ENCODE measurements around the gene SPSB1. TPM values are rescaled to one million over a fixed set of nuclear protein-coding genes. Genes with fewer than 3 reads are reported as not detected.

SPSB1 gene
- total and polyA plus RNA-seq, 9 donors = 4.4 to 11.2 (median 9.1) TPM

GRCh38 chr1:9385801-9386573, 93.3 kb downstream of the SPSB1 start:
- Histone ChIP-seq H3K4me3 (ENCODE audit: low read length) (no peak overlapping the region), H3K27ac (ENCODE audit: low read length) (no peak overlapping the region), H3K4me1 (ENCODE audit: control insufficient read depth, insufficient read depth, low read length) (peaks cover 20% of the 10 kb centered on the region), H3K36me3 (ENCODE audit: control insufficient read depth, insufficient read depth, low read length) (no peaks in the 10 kb centered on the region), H3K9me3 (replicated peaks; ENCODE audit: control insufficient read depth, low read depth, low read length) (no peaks in the 10 kb centered on the region), H3K27me3 (ENCODE audit: control insufficient read depth, insufficient read depth, low read length) (peaks cover 25% of the 10 kb centered on the region)
- WGBS (ENCODE audit: insufficient coverage) = 81% methylated on average over 15 of the region's 20 CpGs
- no peak for DNase-seq

GRCh38 chr1:9388335-9389180, 95.9 kb downstream of the SPSB1 start:
- H3K36me3 ChIP-seq (ENCODE audit: control insufficient read depth, insufficient read depth, low read length) = no peaks in the 10 kb centered on the region
- 66% methylated on average over 8 of the region's 18 CpGs for WGBS (ENCODE audit: insufficient coverage)
- DNase-seq = no peak
- no peaks in the 10 kb centered on the region for H3K9me3 ChIP-seq (replicated peaks; ENCODE audit: control insufficient read depth, low read depth, low read length)
- H3K27me3 ChIP-seq (ENCODE audit: control insufficient read depth, insufficient read depth, low read length) = peaks cover 18% of the 10 kb centered on the region
- no peak overlapping the region for H3K27ac ChIP-seq (ENCODE audit: low read length)
- H3K4me3 ChIP-seq (ENCODE audit: low read length) = no peak overlapping the region
- peaks cover 16% of the 10 kb centered on the region for H3K4me1 ChIP-seq (ENCODE audit: control insufficient read depth, insufficient read depth, low read length)

GRCh38 chr1:9389968-9390367, 97.3 kb downstream of the SPSB1 start:
- H3K4me1 ChIP-seq (ENCODE audit: control insufficient read depth, insufficient read depth, low read length) = peaks cover 4% of the 10 kb centered on the region
- H3K4me3 ChIP-seq (ENCODE audit: low read length) = no peak overlapping the region
- no CpG with 5 or more reads among the region's 7 CpGs for WGBS (ENCODE audit: insufficient coverage)
- no peaks in the 10 kb centered on the region for H3K36me3 ChIP-seq (ENCODE audit: control insufficient read depth, insufficient read depth, low read length)
- no peak overlapping the region for H3K27ac ChIP-seq (ENCODE audit: low read length)
- peaks cover 22% of the 10 kb centered on the region for H3K27me3 ChIP-seq (ENCODE audit: control insufficient read depth, insufficient read depth, low read length)
- peaks cover 3% of the 10 kb centered on the region for H3K9me3 ChIP-seq (replicated peaks; ENCODE audit: control insufficient read depth, low read depth, low read length)
- no peak for DNase-seq

GRCh38 chr1:9391620-9392019, 98.9 kb downstream of the SPSB1 start:
- Histone ChIP-seq H3K4me1 (ENCODE audit: control insufficient read depth, insufficient read depth, low read length) (peaks cover 2% of the 10 kb centered on the region), H3K9me3 (replicated peaks; ENCODE audit: control insufficient read depth, low read depth, low read length) (peaks cover 5% of the 10 kb centered on the region), H3K4me3 (ENCODE audit: low read length) (no peak overlapping the region), H3K27me3 (ENCODE audit: control insufficient read depth, insufficient read depth, low read length) (peaks cover 20% of the 10 kb centered on the region), H3K27ac (ENCODE audit: low read length) (no peak overlapping the region), H3K36me3 (ENCODE audit: control insufficient read depth, insufficient read depth, low read length) (no peaks in the 10 kb centered on the region)
- no peak for DNase-seq
- WGBS (ENCODE audit: insufficient coverage) = 92% methylated on average over 6 of the region's 6 CpGs

GRCh38 chr1:9394010-9394409, 101.3 kb downstream of the SPSB1 start:
- H3K27ac ChIP-seq (ENCODE audit: low read length) = no peak overlapping the region
- DNase-seq = no peak
- H3K4me3 ChIP-seq (ENCODE audit: low read length) = no peak overlapping the region
- peaks cover 5% of the 10 kb centered on the region for H3K9me3 ChIP-seq (replicated peaks; ENCODE audit: control insufficient read depth, low read depth, low read length)
- H3K27me3 ChIP-seq (ENCODE audit: control insufficient read depth, insufficient read depth, low read length) = peaks cover 7% of the 10 kb centered on the region
- peaks cover 17% of the 10 kb centered on the region for H3K4me1 ChIP-seq (ENCODE audit: control insufficient read depth, insufficient read depth, low read length)
- no peaks in the 10 kb centered on the region for H3K36me3 ChIP-seq (ENCODE audit: control insufficient read depth, insufficient read depth, low read length)
- 76% methylated on average over 4 of the region's 6 CpGs for WGBS (ENCODE audit: insufficient coverage)

GRCh38 chr1:9395018-9395417, 102.3 kb downstream of the SPSB1 start:
- Histone ChIP-seq H3K4me3 (ENCODE audit: low read length) (no peak overlapping the region), H3K36me3 (ENCODE audit: control insufficient read depth, insufficient read depth, low read length) (no peaks in the 10 kb centered on the region), H3K4me1 (ENCODE audit: control insufficient read depth, insufficient read depth, low read length) (peaks cover 27% of the 10 kb centered on the region), H3K9me3 (replicated peaks; ENCODE audit: control insufficient read depth, low read depth, low read length) (peaks cover 5% of the 10 kb centered on the region), H3K27me3 (ENCODE audit: control insufficient read depth, insufficient read depth, low read length) (peaks cover 7% of the 10 kb centered on the region), H3K27ac (ENCODE audit: low read length) (no peak overlapping the region)
- peak; percentile 87 for DNase-seq
- 60% methylated on average over 5 of the region's 7 CpGs for WGBS (ENCODE audit: insufficient coverage)

- H3K4me3 ChIP-seq (ENCODE audit: low read length) = no peak overlapping the region
- H3K36me3 ChIP-seq (ENCODE audit: control insufficient read depth, insufficient read depth, low read length) = no peaks in the 10 kb centered on the region
- H3K9me3 ChIP-seq (replicated peaks; ENCODE audit: control insufficient read depth, low read depth, low read length) = peaks cover 5% of the 10 kb centered on the region
- 74% methylated on average over 5 of the region's 6 CpGs for WGBS (ENCODE audit: insufficient coverage)
- DNase-seq = no peak
- no peak overlapping the region for H3K27ac ChIP-seq (ENCODE audit: low read length)
- H3K27me3 ChIP-seq (ENCODE audit: control insufficient read depth, insufficient read depth, low read length) = peaks cover 7% of the 10 kb centered on the region
- peaks cover 48% of the 10 kb centered on the region for H3K4me1 ChIP-seq (ENCODE audit: control insufficient read depth, insufficient read depth, low read length)
Observed at GRCh38 chr1:9397047-9397446, 104.4 kb downstream of the SPSB1 start.

GRCh38 chr1:9397997-9398526, 105.4 kb downstream of the SPSB1 start:
- Histone ChIP-seq H3K4me1 (ENCODE audit: control insufficient read depth, insufficient read depth, low read length) (peaks cover 49% of the 10 kb centered on the region), H3K9me3 (replicated peaks; ENCODE audit: control insufficient read depth, low read depth, low read length) (peaks cover 5% of the 10 kb centered on the region), H3K27ac (ENCODE audit: low read length) (peak overlapping the region; percentile 67), H3K36me3 (ENCODE audit: control insufficient read depth, insufficient read depth, low read length) (no peaks in the 10 kb centered on the region), H3K4me3 (ENCODE audit: low read length) (no peak overlapping the region), H3K27me3 (ENCODE audit: control insufficient read depth, insufficient read depth, low read length) (peaks cover 7% of the 10 kb centered on the region)
- DNase-seq = peak; percentile 80
- WGBS (ENCODE audit: insufficient coverage) = 9% methylated on average over 9 of the region's 13 CpGs

- Histone ChIP-seq H3K9me3 (replicated peaks; ENCODE audit: control insufficient read depth, low read depth, low read length) (peaks cover 5% of the 10 kb centered on the region), H3K27ac (ENCODE audit: low read length) (peak overlapping the region; percentile 65), H3K4me3 (ENCODE audit: low read length) (no peak overlapping the region), H3K27me3 (ENCODE audit: control insufficient read depth, insufficient read depth, low read length) (peaks cover 3% of the 10 kb centered on the region), H3K36me3 (ENCODE audit: control insufficient read depth, insufficient read depth, low read length) (no peaks in the 10 kb centered on the region), H3K4me1 (ENCODE audit: control insufficient read depth, insufficient read depth, low read length) (peaks cover 49% of the 10 kb centered on the region)
- DNase-seq = peak; percentile 71
- 34% methylated on average over 21 of the region's 21 CpGs for WGBS (ENCODE audit: insufficient coverage)
Observed at GRCh38 chr1:9399510-9400424, 107.1 kb downstream of the SPSB1 start.
